Adrenal gland (tissue), 5 donors: Measurements from ENCODE around the gene TMTC4.

Source experiments
- POLR2A ChIP-seq, 2 donors: fragments of 450-650 bp; IDR thresholded peaks; one replicate each; pipeline ENCODE4 v1.6.1; 2017; ENCODE audit warnings: antibody characterized with exemption in 2 of 2, mild to moderate bottlenecking in 2 of 2, moderate library complexity in 1 of 2
- TF ChIP-seq, protein P1 (sequence below), 6 experiments: fragments of 450-650 bp in 4 of 6; fragments of 200-600 bp in 2 of 6; sonication (generic) in 1 of 6; IDR thresholded peaks; 1 replicate in 5 of 6; 2 replicates in 1 of 6; pipeline versions ENCODE4 v1.5.1 to v1.8.0; 2016 to 2021; ENCODE audit warnings: antibody characterized with exemption in 6 of 6, mild to moderate bottlenecking in 2 of 6, moderate library complexity in 1 of 6
- donor health status: DM: no; HTN: no; CAD: no.

DNA sequence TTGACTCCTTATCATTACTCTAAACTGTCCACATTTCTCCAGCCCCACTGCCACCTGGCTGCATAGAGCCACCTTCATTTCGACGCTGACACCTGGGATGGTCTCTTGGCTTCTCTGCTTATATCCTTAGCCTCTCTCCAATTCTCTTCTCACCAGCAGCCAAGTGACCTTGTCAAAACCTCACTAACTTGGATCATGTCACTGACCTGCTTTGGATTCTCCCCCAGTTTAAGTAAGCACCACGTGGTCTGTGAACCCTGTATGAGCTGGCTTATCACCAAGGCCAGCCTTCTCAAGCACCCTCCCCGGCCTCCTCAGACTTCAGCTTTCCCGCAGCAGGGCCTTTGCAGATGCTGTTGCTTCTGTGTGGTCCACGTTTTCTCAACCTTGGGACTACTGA lies 73.7 kb downstream of the TMTC4 start:
- TF ChIP-seq, protein P1, sequence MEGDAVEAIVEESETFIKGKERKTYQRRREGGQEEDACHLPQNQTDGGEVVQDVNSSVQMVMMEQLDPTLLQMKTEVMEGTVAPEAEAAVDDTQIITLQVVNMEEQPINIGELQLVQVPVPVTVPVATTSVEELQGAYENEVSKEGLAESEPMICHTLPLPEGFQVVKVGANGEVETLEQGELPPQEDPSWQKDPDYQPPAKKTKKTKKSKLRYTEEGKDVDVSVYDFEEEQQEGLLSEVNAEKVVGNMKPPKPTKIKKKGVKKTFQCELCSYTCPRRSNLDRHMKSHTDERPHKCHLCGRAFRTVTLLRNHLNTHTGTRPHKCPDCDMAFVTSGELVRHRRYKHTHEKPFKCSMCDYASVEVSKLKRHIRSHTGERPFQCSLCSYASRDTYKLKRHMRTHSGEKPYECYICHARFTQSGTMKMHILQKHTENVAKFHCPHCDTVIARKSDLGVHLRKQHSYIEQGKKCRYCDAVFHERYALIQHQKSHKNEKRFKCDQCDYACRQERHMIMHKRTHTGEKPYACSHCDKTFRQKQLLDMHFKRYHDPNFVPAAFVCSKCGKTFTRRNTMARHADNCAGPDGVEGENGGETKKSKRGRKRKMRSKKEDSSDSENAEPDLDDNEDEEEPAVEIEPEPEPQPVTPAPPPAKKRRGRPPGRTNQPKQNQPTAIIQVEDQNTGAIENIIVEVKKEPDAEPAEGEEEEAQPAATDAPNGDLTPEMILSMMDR (IDR thresholded peaks at IDR 0.05): no peak
- TF ChIP-seq POLR2A (IDR thresholded peaks at IDR 0.05): no peak
